Urothelium cell line (cell line): ENCODE results near the gene GUCY2D.
A peak's percentile ranks its signal among the peaks of the same experiment; 100 is the strongest.
"Not testable (repeated sequence)": the region's sequence is repeated elsewhere in the genome, so short reads cannot be mapped to it uniquely, and the experiment has no call there.

Source experiments
- DNase-seq: peaks from one replicate; pipeline ENCODE4 v3.0.0; 2011; ENCODE audit warnings: low spot score, mixed read lengths
- FAIRE-seq: peaks from 2 replicates; lab custom pipeline; 2011; peaks lifted over from hg19 to GRCh38; lab: Jason Lieb, UNC

GUCY2D gene

GRCh38 chr17:8015236-8015956 is 13.0 kb downstream of the GUCY2D start:
- FAIRE-seq (no peak), DNase-seq (no peak)

DNA sequence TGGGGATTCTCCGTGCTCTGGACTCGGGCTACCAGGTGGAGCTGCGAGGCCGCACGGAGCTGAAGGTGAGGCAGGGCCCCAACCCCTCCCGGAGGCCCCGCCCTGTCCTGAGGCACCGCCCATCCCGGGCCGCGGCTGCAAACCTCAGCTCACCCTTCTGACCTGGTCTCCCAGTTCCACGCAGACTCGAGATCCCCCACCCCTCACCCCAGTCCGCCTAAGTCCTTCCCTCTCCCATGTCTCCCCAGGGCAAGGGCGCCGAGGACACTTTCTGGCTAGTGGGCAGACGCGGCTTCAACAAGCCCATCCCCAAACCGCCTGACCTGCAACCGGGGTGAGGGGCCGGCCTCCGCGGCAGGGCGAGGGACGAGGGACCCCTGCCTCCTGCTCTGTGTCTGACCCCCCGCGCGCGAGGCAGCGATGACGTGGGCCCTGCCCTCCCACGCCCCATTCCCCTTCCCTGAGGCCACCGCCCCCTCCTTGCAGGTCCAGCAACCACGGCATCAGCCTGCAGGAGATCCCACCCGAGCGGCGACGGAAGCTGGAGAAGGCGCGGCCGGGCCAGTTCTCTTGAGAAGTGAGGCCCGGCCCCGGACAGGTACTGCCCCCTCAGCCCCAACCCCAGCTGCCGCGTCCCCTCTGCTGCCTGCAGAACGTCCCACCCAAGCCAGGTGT is 13.7 kb downstream of the GUCY2D start:
- DNase-seq (no peak), FAIRE-seq (no peak)

DNA sequence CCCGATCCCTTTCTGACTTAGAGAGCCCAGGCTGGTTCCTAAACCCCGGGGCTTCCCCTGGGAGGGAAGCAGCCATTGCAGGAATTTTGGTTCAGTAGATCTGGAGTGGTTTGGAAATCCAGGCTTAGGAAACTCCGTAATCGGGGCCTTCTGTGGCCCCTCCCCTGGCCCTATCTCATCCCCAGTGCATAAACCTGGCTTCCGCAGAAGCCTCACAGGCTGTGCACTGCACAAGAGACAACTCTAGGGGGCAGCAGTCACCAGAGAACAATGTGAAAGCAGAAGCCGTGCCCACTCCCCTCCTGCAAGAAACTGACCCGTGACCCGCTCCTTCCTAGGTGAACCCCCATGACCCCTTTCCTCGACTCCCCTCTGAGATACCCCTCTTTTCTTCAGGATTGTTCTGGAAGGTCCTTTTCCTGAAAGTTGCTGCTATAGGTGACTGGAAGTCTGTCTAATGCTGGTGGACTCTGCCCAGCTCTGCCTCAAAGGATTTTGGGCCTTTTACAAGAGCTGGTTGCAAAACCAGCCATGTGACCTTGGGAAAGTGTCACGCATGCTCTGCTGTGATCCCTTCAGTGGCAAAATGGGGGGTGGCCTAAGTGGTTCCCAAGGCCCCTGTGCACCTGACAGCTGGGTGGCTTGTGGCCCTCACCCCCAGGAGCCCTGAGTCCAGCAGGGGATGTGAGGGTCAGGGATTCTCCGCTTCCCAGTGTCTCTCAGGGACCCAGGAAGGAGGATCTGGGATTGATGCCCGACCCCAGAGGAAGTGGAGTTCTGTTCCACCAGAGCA is 14.4 kb downstream of the GUCY2D start:
- no peak for FAIRE-seq

DNA sequence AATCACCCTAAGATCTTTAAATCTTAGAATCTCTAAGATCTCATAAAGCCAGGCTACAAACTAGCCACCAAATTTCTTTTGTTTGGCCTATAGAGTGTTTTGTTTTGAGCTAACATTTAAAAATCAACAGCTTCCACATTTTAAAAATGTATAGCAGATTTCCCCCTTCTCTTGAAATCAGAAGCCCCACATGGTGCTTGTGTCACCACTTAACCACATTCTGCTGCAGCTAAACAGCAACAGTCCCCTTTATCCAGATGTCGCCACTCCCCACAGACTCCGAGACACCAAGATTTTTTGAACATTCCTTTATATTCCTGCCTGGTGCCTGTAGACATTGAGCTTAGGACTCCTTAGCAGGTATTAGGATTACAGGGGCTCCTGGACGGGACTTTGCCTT is 16.0 kb downstream of the GUCY2D start:
- DNase-seq (no peak), FAIRE-seq (no peak)

More for the DNA sequence above, 14.4 kb downstream of the GUCY2D start:
- no peak for DNase-seq

DNA sequence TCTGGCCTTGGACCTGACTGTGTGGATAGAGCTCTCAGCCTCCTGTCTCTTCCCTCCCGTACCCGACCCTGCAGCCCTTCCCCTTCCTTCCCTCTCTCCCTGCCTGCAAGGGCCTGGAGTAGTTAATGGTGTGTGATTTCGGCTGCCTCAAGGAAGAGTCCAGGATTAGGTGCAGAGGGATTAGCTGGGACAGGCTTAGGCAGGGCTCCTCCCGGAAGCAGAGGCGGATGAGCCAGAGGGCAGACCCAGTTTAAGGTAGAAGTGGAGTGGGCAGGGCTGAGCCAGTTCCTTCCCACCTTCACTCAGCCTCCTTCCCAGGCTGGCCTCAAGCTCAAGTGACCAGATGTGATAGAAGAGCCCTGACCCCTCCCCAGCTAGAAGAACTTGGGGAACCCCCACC is 16.8 kb downstream of the GUCY2D start:
- FAIRE-seq: no peak
- no peak for DNase-seq

DNA sequence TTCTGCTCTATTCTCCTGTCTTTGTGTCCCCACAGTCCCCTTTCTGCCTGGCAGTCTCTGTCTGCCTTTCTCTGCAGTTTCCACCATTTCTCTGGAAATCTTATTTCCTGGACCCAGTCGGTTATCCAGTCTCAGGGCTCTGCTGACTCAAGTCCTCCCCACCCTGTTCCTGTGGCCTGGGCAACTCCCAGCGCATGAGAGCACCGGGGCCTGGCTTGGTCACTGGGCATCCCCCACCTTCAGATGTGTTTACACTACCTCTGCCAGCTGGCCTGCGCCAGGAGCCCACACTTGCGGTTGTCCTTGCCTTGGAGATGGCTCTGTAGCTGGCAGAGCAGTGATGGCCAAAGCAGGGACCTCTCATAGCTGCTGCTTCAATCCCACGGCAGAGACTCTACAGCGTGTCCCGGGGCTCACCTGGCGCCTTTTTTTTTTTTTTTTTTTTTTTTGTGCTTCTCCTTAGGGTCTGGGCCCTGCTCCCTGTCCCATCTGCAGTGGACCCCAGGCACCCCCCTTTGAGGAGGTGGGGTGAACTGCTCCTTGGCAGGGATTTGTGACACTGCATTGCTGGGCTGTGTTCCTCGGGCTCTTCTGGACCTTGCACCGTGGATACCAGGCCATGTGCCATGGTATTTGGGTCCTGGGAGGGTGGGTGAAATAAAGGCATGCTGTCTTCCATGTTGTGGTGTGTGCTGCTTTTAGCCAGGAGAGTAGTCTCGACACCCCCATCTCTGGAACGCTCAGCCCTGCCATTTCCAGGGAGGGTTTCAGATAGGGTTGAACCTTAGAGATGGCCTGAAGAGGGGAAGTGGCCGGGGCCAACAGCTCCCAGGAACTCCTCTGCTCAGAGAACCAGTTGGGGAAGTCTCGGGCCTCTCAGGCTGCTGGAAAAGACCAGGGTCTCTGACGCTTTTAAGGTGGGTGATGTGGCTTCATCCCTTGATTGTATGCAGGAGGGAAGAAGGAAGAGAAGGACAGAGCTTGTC is 17.5 kb downstream of the GUCY2D start:
- FAIRE-seq: no peak
- DNase-seq: peak; percentile 20

- FAIRE-seq (no peak), DNase-seq (no peak)
Observed at GRCh38 chr17:8020776-8021564, 18.6 kb downstream of the GUCY2D start.

GRCh38 chr17:8021565-8022359 is 19.3 kb downstream of the GUCY2D start:
- FAIRE-seq: no peak
- DNase-seq: no peak

DNA sequence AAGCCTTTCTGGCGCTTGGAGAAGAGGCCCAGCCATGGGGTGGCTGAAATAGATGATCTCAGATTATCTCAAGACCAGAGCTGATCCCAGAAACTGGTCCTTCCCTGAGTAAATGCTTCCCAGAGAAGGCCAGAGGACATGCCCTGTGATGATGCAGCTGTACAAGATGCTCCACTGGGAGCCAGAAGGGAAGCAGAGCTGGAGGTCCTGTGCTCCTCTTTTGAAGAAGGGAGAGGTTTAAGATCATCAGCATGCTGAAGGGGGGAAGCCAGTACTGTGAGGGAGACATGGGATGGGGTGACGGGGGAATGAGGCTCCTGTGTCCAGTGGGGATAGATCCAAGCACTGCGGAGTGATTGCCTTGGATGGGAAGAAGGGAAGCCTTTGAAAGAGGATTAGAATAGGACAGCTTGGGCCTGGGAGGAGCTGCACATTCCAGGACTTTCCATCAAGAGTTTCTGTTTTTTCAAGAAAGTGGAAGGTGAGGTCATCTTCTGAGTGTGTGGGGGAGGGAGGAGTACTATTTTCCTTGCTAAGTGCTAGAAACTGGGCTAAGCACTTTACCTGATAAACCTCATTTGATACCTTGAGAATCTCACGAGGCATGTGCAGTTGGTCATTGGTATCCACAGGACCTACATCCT is 20.1 kb downstream of the GUCY2D start:
- DNase-seq (no peak), FAIRE-seq (no peak)

DNA sequence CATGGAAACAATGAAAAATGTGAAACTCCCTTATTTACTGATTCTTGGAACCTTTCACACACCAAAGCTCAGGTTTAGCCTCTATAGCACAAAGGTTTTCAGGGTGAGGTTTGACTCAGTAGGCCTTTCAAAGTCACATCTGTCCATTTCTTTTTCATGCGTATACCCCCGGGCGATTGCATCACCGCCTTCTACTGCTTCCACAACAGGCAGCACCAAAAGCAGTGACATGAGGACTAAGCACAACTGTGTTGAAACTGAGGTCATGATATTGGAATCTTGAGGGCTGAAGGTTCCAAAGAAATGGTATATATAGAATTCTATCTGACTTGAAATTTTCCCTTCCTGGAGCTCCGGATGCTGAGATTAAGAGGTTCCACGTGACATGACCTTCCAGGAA is 21.7 kb downstream of the GUCY2D start:
- not testable (repeated sequence) for FAIRE-seq, DNase-seq

DNA sequence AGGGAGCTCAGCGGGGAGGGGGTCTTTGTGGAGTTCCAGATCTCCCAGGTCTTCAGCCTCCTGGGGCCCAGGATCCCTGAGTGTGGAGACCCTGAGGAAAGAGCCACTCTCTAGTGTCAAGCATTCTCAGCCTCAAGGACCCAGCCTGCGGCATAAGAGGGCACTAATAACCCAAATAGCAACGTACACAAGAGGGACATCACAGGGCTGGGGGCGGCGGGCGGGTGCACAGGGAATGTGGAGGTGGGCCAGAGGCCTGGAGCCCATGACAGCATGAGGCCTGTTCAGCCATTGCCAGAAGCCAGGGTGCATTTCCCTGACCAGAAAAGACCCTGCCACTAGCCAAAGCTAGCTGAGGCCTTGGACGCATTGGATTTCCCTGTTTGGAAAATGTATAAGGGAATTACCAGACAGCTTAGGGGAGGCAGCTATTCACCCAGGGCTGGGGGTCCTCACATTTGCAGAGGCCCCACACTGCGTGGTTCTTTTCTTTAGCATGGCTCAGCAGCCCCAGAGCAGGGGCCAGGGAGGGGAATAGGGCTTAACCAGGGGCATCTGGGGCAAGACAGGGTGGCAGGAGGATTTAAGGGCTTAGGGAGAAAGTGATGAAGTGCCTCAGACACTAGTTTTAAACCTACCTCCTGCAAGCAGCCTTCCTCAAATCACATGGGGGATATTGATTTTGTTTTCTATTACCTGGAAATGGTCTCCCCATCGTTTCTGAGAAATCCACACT is 22.9 kb downstream of the GUCY2D start:
- DNase-seq (no peak), FAIRE-seq (no peak)

GRCh38 chr17:8029121-8029520 is 26.7 kb downstream of the GUCY2D start:
- DNase-seq (no peak), FAIRE-seq (no peak)

DNA sequence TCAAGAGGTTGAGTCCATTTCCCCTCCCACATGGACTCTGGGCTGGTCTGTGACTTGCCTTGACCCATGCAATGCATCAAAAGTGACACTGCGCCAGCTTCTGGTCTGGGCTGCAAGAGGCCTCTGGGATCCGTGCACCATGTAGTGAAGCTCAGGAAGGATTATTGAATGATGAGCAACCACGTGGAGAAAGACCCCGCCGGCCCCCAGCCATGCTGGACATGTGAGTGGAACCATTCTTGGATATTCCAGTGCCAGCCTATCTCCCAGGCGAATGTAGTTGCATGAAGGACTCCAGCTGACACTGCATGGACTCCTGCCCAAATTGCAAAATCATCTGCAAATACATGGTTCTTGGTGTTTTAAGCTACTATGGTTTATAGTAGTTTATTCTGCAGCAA is 28.8 kb downstream of the GUCY2D start:
- FAIRE-seq: no peak
- DNase-seq: no peak

- DNase-seq (no peak), FAIRE-seq (no peak)
Observed at GRCh38 chr17:8031950-8032349, 29.5 kb downstream of the GUCY2D start.

- no peak for DNase-seq
Observed at GRCh38 chr17:8032442-8032841, 30.0 kb downstream of the GUCY2D start.

DNA sequence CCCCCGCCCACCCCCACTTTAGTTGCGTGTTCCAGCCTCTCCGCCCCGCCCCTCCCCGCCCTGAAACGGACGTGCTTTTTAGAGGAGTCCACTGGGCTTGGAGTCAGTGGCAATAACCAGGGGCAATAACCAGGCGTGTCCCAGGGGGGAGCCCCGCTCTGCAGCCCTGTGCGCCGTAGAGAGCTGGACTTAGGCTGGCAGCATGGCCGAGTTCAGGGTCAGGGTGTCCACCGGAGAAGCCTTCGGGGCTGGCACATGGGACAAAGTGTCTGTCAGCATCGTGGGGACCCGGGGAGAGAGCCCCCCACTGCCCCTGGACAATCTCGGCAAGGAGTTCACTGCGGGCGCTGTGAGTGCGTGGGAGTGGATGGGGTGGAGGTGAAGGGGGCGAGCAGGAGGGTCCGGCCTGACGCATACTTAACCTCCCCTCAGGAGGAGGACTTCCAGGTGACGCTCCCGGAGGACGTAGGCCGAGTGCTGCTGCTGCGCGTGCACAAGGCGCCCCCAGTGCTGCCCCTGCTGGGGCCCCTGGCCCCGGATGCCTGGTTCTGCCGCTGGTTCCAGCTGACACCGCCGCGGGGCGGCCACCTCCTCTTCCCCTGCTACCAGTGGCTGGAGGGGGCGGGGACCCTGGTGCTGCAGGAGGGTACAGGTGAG is 36.7 kb downstream of the GUCY2D start, which contains the start of gene ALOX15B:
ALOX15B (plus strand) TSS at position 106 of the 657 bp plus-strand sequence; CDS start at position 203, 97 bp downstream.
- FAIRE-seq: no peak
- no peak for DNase-seq

More at GRCh38 chr17:8032442-8032841, 30.0 kb downstream of the GUCY2D start:
- no peak for FAIRE-seq

DNA sequence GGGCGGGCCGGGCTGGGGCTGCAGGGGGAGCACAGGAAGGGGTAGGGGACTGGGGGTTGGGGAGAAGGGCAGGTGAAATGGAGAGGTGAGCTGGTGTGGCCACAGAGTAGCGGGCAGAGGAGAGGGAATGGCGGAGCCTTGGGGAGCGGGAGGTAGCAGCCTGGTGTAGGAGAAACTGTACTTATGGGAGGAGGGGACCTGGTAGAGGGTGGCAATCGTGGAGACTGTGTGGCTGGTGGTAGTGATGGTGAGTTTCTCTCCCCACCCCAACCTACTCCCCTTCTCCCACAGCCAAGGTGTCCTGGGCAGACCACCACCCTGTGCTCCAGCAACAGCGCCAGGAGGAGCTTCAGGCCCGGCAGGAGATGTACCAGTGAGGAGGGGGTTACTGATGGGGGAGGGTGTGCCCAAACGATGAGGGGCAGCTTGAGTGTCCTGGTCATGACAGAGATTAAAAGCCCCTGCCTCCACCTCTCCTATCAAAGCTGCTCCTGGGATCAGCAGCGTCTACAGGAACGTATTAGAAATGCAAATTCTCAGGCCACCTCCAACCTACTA is 37.3 kb downstream of the GUCY2D start:
- FAIRE-seq: no peak

More for the DNA sequence above, 37.3 kb downstream of the GUCY2D start:
- DNase-seq: no peak
